H1 (cell line): Measurements from ENCODE around the gene WFIKKN1. TPM values are rescaled to one million over a fixed set of nuclear protein-coding genes. Genes with fewer than 3 reads are reported as not detected.

Source experiments
- CTCF ChIA-PET: fragments of 300-600 bp; sonication (Branson Sonifier 250); formaldehyde crosslinking; loops from one replicate; lab custom pipeline; 2021; ENCODE audit not compliant: partially characterized antibody; lab: Charles Lee
- POLR2A ChIA-PET: fragments of 300-600 bp; sonication (Branson Sonifier 250); formaldehyde crosslinking; loops from one replicate; lab custom pipeline; 2021; ENCODE audit warnings: inconsistent platforms; ENCODE audit not compliant: partially characterized antibody; lab: Charles Lee
- DNase-seq, 2 experiments: peaks; one replicate each; pipeline versions ENCODE4 v3.0.0 to v3.0.0-alpha.2; 2010 to 2022; ENCODE audit warnings: low spot score in 2 of 2, low read depth in 1 of 2, mixed read lengths in 1 of 2
- FAIRE-seq: peaks from 2 replicates; lab custom pipeline; 2011; peaks lifted over from hg19 to GRCh38; lab: Jason Lieb, UNC
- H2AFZ ChIP-seq: 2 replicates; pipeline ENCODE4 v1.8.1; 2012; ENCODE audit warnings: low read length, inconsistent platforms
- H2AK5ac ChIP-seq: 2 replicates; pipeline ENCODE4 v1.6.1; 2013; ENCODE audit warnings: low read depth, low read length
- H2BK120ac ChIP-seq: replicated peaks from 2 replicates; pipeline ENCODE3; 2013; ENCODE audit warnings: low read depth, low read length, inconsistent platforms
- H2BK12ac ChIP-seq: 2 replicates; pipeline ENCODE4 v1.6.1; 2013; ENCODE audit warnings: low read depth, low read length
- H2BK15ac ChIP-seq: 2 replicates; pipeline ENCODE4 v1.6.1; 2013; ENCODE audit warnings: low read length
- H2BK20ac ChIP-seq: 2 replicates; pipeline ENCODE4 v1.6.1; 2013; ENCODE audit warnings: low read length
- H2BK5ac ChIP-seq: 2 replicates; pipeline ENCODE4 v1.6.1; 2013; ENCODE audit warnings: low read depth, low read length
- H3K14ac ChIP-seq: 2 replicates; pipeline ENCODE4 v1.6.1; 2013; ENCODE audit warnings: inconsistent platforms; ENCODE audit not compliant: insufficient read length
- H3K18ac ChIP-seq: 2 replicates; pipeline ENCODE4 v1.6.1; 2013; ENCODE audit warnings: low read length; ENCODE audit errors: extremely low read depth
- H3K23ac ChIP-seq: 2 replicates; pipeline ENCODE4 v1.6.1; 2013; ENCODE audit warnings: inconsistent platforms; ENCODE audit not compliant: insufficient read length
- H3K23me2 ChIP-seq: 2 replicates; pipeline ENCODE4 v1.6.1; 2013; ENCODE audit warnings: low read depth, low read length
- H3K27ac ChIP-seq: 2 replicates; pipeline ENCODE4 v1.6.1; 2011; ENCODE audit warnings: low read depth, low read length, inconsistent platforms
- H3K27me3 ChIP-seq, 4 experiments: replicated peaks in 1 of 4; 1 replicate in 1 of 4; 2 replicates in 3 of 4; pipeline versions ENCODE4 v1.6.1 to v1.8.1; 2011 to 2013; ENCODE audit warnings: low read length in 3 of 4, mild to moderate bottlenecking in 3 of 4, inconsistent platforms in 2 of 4, mixed read lengths in 2 of 4, moderate library complexity in 1 of 4; ENCODE audit not compliant: control insufficient read depth in 3 of 4, insufficient read depth in 3 of 4; ENCODE audit errors: extremely low read depth in 1 of 4
- H3K36me3 ChIP-seq, 4 experiments: 2 replicates each; pipeline versions ENCODE4 v1.6.1 to v1.8.1; 2011 to 2013; ENCODE audit warnings: mild to moderate bottlenecking in 4 of 4, low read length in 3 of 4, moderate library complexity in 2 of 4, control low read depth in 1 of 4, inconsistent platforms in 1 of 4; ENCODE audit not compliant: insufficient read depth in 4 of 4, control insufficient read depth in 2 of 4
- H3K4ac ChIP-seq: replicated peaks from 2 replicates; pipeline ENCODE3; 2013; ENCODE audit warnings: low read length, low read depth, mixed read lengths, inconsistent platforms; ENCODE audit not compliant: insufficient read length
- H3K4me1 ChIP-seq, 4 experiments: replicated peaks in 1 of 4; 1 replicate in 1 of 4; 2 replicates in 3 of 4; pipeline versions ENCODE4 v1.6.1 to v1.8.1; 2011 to 2013; ENCODE audit warnings: low read length in 3 of 4, inconsistent platforms in 2 of 4, mixed read lengths in 1 of 4; ENCODE audit not compliant: insufficient read depth in 4 of 4, control insufficient read depth in 3 of 4
- H3K4me2 ChIP-seq, 2 experiments: 2 replicates each; pipeline versions ENCODE4 v1.6.1 to v1.8.1; 2011 to 2013; ENCODE audit warnings: low read depth in 2 of 2, low read length in 2 of 2, control low read depth in 1 of 2, inconsistent platforms in 1 of 2, mild to moderate bottlenecking in 1 of 2; ENCODE audit not compliant: insufficient read depth in 1 of 2
- H3K4me3 ChIP-seq, 4 experiments: fragments of 200-600, 300-600 bp in 1 of 4; sonication (generic), shearing (Covaris generic), sonication (Bioruptor Twin) in 1 of 4; 2 replicates each; pipeline versions ENCODE4 v1.5.1 to v1.8.1; 2011 to 2016; ENCODE audit warnings: low read length in 4 of 4, low read depth in 3 of 4, control low read depth in 2 of 4, inconsistent platforms in 2 of 4, mild to moderate bottlenecking in 2 of 4, mixed read lengths in 1 of 4, moderate library complexity in 1 of 4; ENCODE audit not compliant: insufficient read depth in 2 of 4; ENCODE audit errors: extremely low read depth in 1 of 4
- H3K56ac ChIP-seq: replicated peaks from 2 replicates; pipeline ENCODE3; 2013; ENCODE audit warnings: low read depth, mild to moderate bottlenecking, mixed read lengths, low read length, inconsistent platforms; ENCODE audit not compliant: insufficient read length
- H3K79me1 ChIP-seq: 2 replicates; pipeline ENCODE4 v1.6.1; 2013; ENCODE audit warnings: low read depth, low read length, control low read depth
- H3K79me2 ChIP-seq, 2 experiments: 2 replicates each; pipeline versions ENCODE4 v1.6.1 to v1.8.1; 2012 to 2013; ENCODE audit warnings: low read length in 2 of 2, mild to moderate bottlenecking in 2 of 2, inconsistent platforms in 1 of 2; ENCODE audit not compliant: insufficient read depth in 2 of 2, control insufficient read depth in 1 of 2
- H3K9ac ChIP-seq, 4 experiments: replicated peaks in 1 of 4; 1 replicate in 1 of 4; 2 replicates in 3 of 4; pipeline versions ENCODE4 v1.6.1 to v1.8.1; 2011 to 2013; ENCODE audit warnings: low read depth in 3 of 4, low read length in 3 of 4, control low read depth in 2 of 4, mild to moderate bottlenecking in 2 of 4, moderate library complexity in 2 of 4, inconsistent platforms in 1 of 4; ENCODE audit errors: extremely low read depth in 1 of 4
- H3K9me3 ChIP-seq, 2 experiments: 2 replicates each; pipeline versions ENCODE4 v1.6.1 to v1.8.1; 2012 to 2013; ENCODE audit warnings: mild to moderate bottlenecking in 2 of 2, moderate library complexity in 2 of 2, control low read depth in 1 of 2, inconsistent platforms in 1 of 2, low read depth in 1 of 2, low read length in 1 of 2, mixed read lengths in 1 of 2; ENCODE audit not compliant: insufficient read depth in 2 of 2
- H4K20me1 ChIP-seq, 2 experiments: replicated peaks in 1 of 2; 2 replicates each; pipeline versions ENCODE3 to v1.8.1; 2011 to 2013; ENCODE audit warnings: inconsistent platforms in 2 of 2, low read length in 2 of 2, mild to moderate bottlenecking in 1 of 2; ENCODE audit not compliant: insufficient read depth in 2 of 2, control insufficient read depth in 1 of 2
- H4K5ac ChIP-seq: 2 replicates; pipeline ENCODE4 v1.6.1; 2013; ENCODE audit warnings: low read length, low read depth, mixed read lengths, inconsistent platforms; ENCODE audit not compliant: insufficient read length
- H4K8ac ChIP-seq: 2 replicates; pipeline ENCODE4 v1.8.0; 2013; ENCODE audit warnings: mild to moderate bottlenecking, moderate library complexity, low read length, inconsistent platforms; ENCODE audit not compliant: insufficient read depth; ENCODE audit errors: extremely low read depth
- H4K91ac ChIP-seq: replicated peaks from 2 replicates; pipeline ENCODE3; 2013; ENCODE audit warnings: low read length, mixed read lengths, inconsistent platforms; ENCODE audit not compliant: insufficient read length
- ATF3 ChIP-seq: IDR thresholded peaks from 2 replicates; pipeline ENCODE4 v1.6.1; 2011; ENCODE audit warnings: low read depth, mild to moderate bottlenecking, low read length; ENCODE audit not compliant: insufficient read depth
- CREB1 ChIP-seq: IDR thresholded peaks from 2 replicates; pipeline ENCODE4 v1.6.1; 2012; ENCODE audit warnings: inconsistent platforms
- NANOG ChIP-seq: IDR thresholded peaks from 2 replicates; pipeline ENCODE4 v1.6.1; 2011; ENCODE audit warnings: low read length, low read depth, mild to moderate bottlenecking, inconsistent platforms; ENCODE audit not compliant: insufficient read depth, poor library complexity, severe bottlenecking
- RFX5 ChIP-seq: IDR thresholded peaks from 2 replicates; pipeline ENCODE4 v1.6.1; 2011; ENCODE audit warnings: low read depth, low read length, improper control_type of control experiment, borderline replicate concordance
- SP1 ChIP-seq: IDR thresholded peaks from 2 replicates; pipeline ENCODE4 v1.6.1; 2011; ENCODE audit warnings: low read depth, low read length
- TEAD4 ChIP-seq: IDR thresholded peaks from 2 replicates; pipeline ENCODE4 v1.6.1; 2012; ENCODE audit warnings: low read depth, low read length, inconsistent platforms, mixed read lengths
- ZNF274 ChIP-seq: IDR thresholded peaks from 2 replicates; pipeline ENCODE4 v1.7.0; 2012; ENCODE audit warnings: low read length, borderline replicate concordance; ENCODE audit errors: extremely low read depth
- WGBS, 2 experiments: shearing (Covaris generic) in 1 of 2; methylation state at CpG; one replicate each; pipeline versions ENCODE4 v1.1.6 to v1.1.7; 2013 to 2015; ENCODE audit warnings: low lambda C conversion rate in 2 of 2, mixed read lengths in 2 of 2, inconsistent platforms in 1 of 2, low coverage in 1 of 2, missing lambda C conversion rate in 1 of 2; ENCODE audit not compliant: insufficient replicate concordance in 2 of 2, insufficient coverage in 1 of 2, insufficient read length in 1 of 2; ENCODE audit errors: extremely low coverage in 1 of 2, missing lambda C conversion rate in 1 of 2; 5-methylcytosine and 5-hydroxymethylcytosine counted together
- polyA plus RNA-seq, 7 experiments: library from polyadenylated mRNA; depleted of rRNA in 3 of 7; stranded (reverse) in 5 of 7; unstranded in 2 of 7; fragments of >200 nt in 5 of 7; fragments of 200-250 nt in 2 of 7; gene quantifications; 1 replicate in 5 of 7; 2 replicates in 1 of 7; 4 replicates in 1 of 7; pipeline versions ENCODE4 v1.2.1 to v1.2.3, GENCODE V29; 2011 to 2013; ENCODE audit warnings: missing spikeins in 2 of 7, mixed read lengths in 2 of 7
- total RNA-seq: library from RNA; stranded (reverse); fragmentation: NEBNext Ultra II Directional; extraction: Animal tissue kit (Norgen Biotek cat#: 25700); gene quantifications from 2 replicates; pipeline ENCODE4 v1.2.1, GENCODE V29; 2021

WFIKKN1 gene
- total and polyA plus RNA-seq, 2 of the 8 experiments (the other 6 are each of a cell fraction or from before 2014, with no cell fraction given) = 11.4 to 15.8 TPM

GRCh38 chr16:609316-609715, 21.5 kb upstream of the WFIKKN1 start:
- Histone ChIP-seq H3K23ac (no peak overlapping the region), H3K27ac (no peak overlapping the region), H2BK5ac (no peak overlapping the region), H3K4me1 (no peaks in the 10 kb centered on the region; a peak in 1 of 7 replicates), H2AK5ac (no peak overlapping the region), H3K23me2 (no peaks in the 10 kb centered on the region), H3K56ac (no peak overlapping the region), H3K9ac (no peak overlapping the region), H3K4me3 (no peak overlapping the region), H3K18ac (no peak overlapping the region), H4K8ac (no peak overlapping the region)
- DNase-seq = no peak
- CTCF ChIA-PET = interaction anchor here (0.7 to 5.2 kb wide), 14 partner anchors 9 to 217 kb away, joined by 3 to 29 read pairs (median 4); partner anchors contain the start of gene RAB40C
- 85% methylated on average over 13 of the region's 13 CpGs; no CpG with 5 or more reads in 1 of the 2 experiments for WGBS, 2 experiments
- no peak for FAIRE-seq
- TF ChIP-seq ZNF274 = no peak
- no peak for TF ChIP-seq NANOG
- TF ChIP-seq CREB1 = no peak
- TF ChIP-seq RFX5 = no peak
- TF ChIP-seq SP1 = no peak
- no peak for TF ChIP-seq ATF3
- TF ChIP-seq TEAD4 = no peak
- TF ChIP-seq, all 59 proteins: peak for 0
- Histone ChIP-seq H4K91ac (no peak overlapping the region), H2BK15ac (no peak overlapping the region), H3K79me2 (peaks cover 0 to 2% of the 10 kb centered on the region in 2 experiments; a peak in 1 of 4 replicates), H3K4me2 (no peak overlapping the region), H3K4ac (no peak overlapping the region), H4K5ac (no peak overlapping the region), H3K14ac (no peak overlapping the region), H2BK12ac (no peak overlapping the region), H3K9me3 (peaks cover 7 to 9% of the 10 kb centered on the region in 2 experiments; a peak in 3 of 4 replicates), H3K27me3 (no peaks in the 10 kb centered on the region), H3K36me3 (no peaks in the 10 kb centered on the region), H2AFZ (no peak overlapping the region), H4K20me1 (peaks cover 0 to 9% of the 10 kb centered on the region in 2 experiments), H2BK120ac (no peak overlapping the region), H3K79me1 (peaks cover 6% of the 10 kb centered on the region), H2BK20ac (no peak overlapping the region)
- POLR2A ChIA-PET = interaction anchor here (1.4 to 1.5 kb wide), 2 partner anchors 22 to 24 kb away, joined by 3 to 5 read pairs; partner anchors contain the start of gene WFIKKN1
